GM19043 (cell line): Measurements from ENCODE around the gene PLEKHD1.
"Not testable (repeated sequence)": the region's sequence is repeated elsewhere in the genome, so short reads cannot be mapped to it uniquely, and the experiment has no call there.

Experiments used
- ATAC-seq: cut with Tn5 transposase; IDR thresholded peaks from one replicate; pipeline ENCODE4 v1.9.1; 2021; ENCODE audit warnings: low read depth; ENCODE audit not compliant: unreplicated experiment

Gene PLEKHD1

DNA sequence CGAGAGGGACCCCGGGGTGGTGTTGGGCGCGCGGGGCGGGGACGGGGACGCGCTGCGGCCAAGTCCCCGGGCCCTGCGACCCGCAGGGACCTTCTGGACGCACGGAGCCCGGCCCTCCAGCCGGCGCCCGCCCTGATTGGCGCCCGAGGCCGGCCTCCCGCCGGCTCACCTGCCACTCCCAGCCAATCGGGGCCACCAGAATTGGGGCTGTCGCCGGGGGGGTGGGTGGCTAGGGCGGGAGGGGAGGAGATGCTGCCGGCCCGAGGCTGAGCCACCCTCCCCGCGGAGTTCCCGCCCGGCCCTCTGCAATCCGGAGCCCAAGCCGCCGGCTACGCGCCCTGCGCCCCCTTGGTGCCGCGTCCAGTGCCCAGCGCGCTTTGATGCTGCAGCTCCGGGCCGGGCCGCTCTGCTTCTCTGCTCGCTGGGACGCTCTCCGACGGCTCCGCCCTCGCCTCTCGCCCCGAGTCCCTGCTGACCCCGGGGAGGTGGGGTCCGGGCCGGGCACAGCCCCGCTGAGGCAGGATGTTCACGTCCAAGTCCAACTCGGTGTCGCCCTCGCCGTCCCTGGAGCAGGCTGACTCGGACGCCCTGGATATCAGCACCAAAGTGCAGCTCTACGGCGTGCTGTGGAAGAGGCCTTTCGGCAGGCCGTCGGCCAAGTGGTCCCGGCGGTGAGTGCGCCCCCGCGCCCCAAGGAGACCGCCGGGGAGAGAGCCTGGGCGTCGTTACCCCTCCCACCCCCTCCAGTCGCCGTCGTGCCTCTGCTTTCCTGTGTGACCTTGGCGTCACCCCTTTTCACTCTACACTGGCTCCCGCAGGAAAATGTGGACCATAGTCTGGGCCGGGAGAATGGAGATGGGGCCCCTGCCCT is at the start of gene PLEKHD1:
Gene PLEKHD1, plus strand, starts transcription at position 285 of the 871 bp plus-strand sequence. Its CDS starts 238 bp downstream, at position 523.
- no peak for ATAC-seq

DNA sequence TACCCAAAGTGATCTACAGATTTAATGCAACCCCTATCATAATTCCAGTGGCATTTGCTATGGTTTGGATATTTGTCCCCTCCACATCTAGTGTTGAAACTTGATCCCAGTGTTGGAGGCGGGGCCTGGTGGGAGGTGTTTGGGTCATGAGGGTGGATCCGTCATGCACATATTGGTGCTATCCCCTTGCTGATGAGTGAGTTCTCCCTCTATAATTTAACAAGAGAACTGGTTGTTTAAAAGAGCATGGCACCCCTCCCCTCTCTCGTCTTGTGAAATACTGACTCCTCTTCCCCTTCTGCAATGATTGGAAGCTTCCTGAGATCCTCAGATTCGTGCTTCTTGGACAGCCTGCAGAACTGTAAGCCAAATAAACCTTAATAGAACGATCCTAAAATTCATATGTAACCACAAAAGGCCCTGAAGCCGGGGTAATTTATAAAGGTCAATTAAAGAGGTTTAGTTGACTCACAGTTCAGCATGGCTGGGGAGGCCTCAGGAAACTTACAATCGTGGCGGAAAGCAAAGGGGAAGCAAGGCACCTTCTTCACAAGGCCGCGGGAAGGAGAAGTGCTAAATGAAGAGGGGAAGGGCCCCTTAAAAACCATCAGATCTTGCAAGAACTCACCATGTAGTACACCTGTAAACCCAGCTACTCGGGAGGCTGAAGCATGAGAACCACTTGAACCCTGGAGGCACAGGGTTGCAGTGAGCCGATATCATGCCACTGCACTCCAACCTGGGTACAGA is 44.8 kb upstream of the PLEKHD1 start:
- no peak for ATAC-seq

GRCh38 chr14:69441948-69442347 is 42.6 kb upstream of the PLEKHD1 start:
- ATAC-seq, result peak; percentile 53

- no peak for ATAC-seq
Measured at GRCh38 chr14:69443296-69443805, 41.2 kb upstream of the PLEKHD1 start.

- no peak for ATAC-seq
Measured at GRCh38 chr14:69449216-69449615, 35.3 kb upstream of the PLEKHD1 start.

DNA sequence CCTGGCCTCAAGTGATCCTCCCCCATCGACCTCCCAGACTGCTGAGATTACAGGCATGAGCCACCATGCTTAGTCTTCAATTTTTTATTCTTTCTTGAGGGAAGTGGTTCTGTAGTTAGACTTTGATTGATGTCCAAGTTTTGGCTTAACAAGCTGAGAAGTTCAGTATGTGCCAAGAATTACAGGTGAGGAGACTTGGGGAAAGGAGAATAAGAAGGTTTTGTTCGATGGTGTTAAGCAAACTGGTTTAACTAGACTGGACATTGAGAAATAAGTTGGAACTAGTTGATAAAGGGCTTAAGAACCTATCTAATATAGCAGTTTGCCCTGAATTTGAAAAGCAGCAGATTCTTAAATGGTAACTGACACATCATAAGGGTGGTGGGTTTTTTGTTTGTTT is 32.6 kb upstream of the PLEKHD1 start:
- ATAC-seq, result no peak

GRCh38 chr14:69458350-69458749 is 26.2 kb upstream of the PLEKHD1 start:
- ATAC-seq, result no peak

DNA sequence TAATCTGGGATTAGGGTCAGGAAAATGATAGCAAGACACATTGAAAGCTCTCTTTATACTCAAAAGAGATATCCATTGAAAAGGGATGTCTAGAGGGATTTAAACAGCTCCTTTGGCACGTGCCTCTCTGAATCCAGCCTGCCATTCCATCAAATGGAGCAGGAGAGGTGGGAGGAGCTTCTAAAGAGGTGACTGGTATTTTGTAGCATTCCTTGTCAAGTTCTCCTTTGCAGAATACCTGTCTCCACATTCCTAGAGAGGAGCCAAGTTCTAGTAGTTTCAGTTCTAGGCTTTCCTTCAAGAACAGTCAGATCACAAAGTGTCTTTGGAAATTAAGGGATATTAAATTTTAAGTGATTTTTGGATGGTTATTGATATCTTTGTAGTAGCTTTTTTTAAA is 25.4 kb upstream of the PLEKHD1 start:
- ATAC-seq, result no peak

DNA sequence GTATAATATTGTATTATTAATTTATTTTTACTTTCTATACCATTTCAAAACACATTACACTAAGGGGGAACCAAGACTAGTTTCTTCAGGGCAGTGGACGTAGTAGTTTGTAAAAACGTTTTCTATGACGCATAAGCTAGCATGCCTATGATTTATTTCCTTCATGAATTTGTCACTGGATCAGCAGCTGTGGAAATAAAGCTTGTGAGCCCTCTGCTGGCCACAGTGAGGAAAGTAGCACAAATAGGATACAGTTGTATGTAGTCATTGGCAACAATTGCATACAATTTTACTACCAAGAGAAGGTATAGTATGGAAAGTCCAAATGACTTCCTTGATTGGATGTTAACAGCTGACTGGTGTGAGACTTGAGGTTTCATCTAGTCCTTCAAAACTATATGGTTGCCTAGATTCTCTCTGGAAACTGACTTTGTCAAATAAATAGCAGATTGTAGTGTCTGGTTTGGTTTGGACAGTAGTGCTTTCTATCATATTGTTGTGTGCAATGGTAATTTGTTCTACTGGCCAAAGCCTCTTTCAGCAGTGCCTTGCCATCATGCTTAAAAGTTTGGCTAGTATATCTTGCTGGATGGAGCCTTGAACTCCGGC is 24.3 kb upstream of the PLEKHD1 start:
- no peak for ATAC-seq

DNA sequence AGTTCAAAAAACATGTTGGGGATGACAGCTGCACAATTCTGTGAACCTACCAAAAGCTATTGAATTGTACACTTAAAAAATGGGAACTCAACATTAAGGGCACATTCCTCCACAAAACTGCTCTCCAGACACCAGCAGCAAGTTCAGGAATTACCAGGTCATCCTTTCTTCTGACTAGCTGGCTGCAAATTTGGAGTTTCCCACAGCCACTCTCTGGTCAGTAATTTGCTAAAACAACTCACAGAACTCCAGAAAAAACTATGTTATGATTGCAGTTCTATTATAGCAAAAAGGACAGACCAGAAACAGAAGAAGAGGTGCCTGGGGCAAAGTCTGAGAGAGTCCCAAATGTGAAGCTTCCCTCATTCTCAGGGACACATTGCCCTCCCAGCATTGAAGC is 20.1 kb upstream of the PLEKHD1 start:
- no peak for ATAC-seq

GRCh38 chr14:69464829-69465228 is 19.7 kb upstream of the PLEKHD1 start:
- ATAC-seq, result no peak

DNA sequence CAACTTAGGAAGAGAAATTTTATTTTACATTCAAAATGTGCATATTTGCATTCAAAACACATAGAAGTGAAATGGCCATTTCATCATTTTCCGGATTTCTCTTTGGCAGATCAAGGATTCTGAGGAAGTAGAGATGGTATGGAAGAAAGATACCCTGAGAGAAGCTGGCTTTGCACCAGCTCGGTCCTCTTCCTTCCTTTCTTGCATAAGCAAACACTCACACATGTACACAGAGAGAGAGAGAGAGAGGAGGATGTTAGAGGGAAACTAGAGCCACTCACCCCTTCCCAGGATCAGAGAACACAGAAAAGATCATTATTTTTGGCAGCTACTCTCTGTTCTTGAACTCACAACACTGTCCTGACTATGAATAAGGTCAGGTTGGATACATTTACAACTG is 15.6 kb upstream of the PLEKHD1 start:
- ATAC-seq, result no peak

DNA sequence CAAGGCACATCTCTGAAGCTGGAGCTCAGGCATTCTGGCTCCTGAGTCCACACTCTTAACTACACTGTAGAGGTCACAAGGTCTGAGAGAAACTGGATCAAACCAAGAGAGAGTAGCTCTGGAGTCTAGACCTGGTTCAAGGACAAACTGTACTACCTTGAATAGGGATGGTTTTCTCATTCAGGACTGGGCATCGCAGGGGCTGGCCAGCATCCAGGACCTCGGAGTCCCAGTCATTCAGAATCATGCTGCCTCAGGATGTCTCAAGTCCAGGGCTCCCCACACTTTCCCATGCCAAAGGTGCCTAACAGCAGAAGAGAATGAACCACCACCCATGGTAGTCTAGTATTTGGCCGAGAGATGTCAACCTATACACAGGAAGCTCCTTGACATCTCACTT is 13.1 kb upstream of the PLEKHD1 start:
- ATAC-seq, result no peak

DNA sequence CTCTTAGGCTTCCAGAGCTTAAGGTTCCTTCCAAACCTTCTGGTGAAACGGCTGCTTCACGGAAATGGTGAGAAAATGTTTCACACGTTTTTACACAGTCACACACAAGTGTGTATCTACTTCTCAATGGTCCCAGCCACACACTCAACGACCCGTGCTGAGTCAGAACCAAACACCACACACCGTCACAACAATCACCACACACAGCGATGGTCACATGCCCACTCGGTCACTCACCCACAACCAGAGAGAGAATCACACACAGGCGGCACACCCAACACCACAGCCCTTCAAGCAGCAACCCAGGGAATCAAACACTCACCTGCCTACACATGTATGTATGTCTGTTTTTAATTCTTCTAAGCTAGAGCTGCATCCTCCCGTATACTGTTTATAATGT is 12.6 kb upstream of the PLEKHD1 start:
- ATAC-seq, result no peak

DNA sequence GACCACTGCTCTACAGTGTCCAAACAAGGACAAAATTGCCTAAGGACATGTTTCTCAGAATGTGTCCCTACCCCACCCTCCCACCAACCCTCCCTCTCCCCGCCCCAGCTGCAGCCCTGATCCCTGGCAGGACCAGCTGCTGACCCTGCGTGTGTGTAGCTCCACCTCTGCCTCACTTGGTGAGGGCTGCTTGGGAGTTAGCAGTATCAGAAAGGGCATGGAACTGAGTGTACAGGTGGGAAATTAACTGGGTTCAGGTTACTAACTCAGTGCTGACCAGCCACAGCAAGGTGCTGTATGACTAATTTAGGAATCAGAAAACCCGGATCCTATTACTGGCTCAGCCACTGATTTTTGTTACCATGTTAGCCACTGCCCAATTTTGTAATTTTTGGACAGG is 11.3 kb upstream of the PLEKHD1 start:
- ATAC-seq, result no peak

DNA sequence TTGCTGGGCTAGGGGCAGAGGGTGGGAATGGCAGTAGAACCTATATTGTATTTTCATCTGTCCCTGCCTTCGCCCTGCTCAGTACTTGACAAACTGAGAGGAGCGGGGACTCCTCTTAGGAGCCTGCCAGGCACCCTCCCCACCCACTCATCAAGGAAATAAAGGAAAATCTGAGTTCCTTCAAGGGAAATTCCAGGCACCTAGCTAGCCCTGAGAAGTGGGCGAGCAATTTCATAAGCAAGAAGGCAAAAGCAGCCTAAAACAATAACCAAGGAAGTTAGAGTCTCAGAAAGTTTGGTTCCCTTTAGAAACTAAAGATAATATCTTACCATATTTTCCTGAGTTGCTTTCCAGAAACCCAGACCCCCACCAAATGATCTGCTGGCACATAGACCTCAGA is 10.6 kb upstream of the PLEKHD1 start:
- no peak for ATAC-seq

GRCh38 chr14:69475194-69475818 is 9.2 kb upstream of the PLEKHD1 start:
- ATAC-seq, result no peak

GRCh38 chr14:69476824-69477450 is 7.6 kb upstream of the PLEKHD1 start:
- ATAC-seq, result not testable (repeated sequence)

DNA sequence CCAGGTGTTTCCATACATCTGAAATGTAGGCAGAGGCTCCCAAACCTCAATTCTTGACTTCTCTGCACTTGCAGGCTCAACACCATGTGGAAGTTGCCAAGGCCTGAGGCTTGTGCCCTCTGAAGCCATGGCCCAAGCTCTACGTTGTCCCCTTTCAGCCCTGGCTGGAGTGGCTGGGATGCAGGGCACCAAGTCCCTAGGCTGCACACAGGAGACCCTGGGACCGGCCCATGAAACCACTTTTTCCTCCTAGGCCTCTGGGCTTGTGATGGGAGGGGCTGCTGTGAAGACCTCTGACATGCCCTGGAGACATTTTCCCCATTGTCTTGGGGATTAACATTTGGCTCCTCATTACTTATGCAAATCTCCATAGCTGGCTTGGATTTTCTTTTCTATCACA is 6.5 kb upstream of the PLEKHD1 start:
- ATAC-seq, result not testable (repeated sequence)

- ATAC-seq, result no peak
Measured at GRCh38 chr14:69479696-69480095, 4.8 kb upstream of the PLEKHD1 start.
